Caki2 (cell line): ENCODE data around the gene KRTAP21-2. TPM values are rescaled to one million over a fixed set of nuclear protein-coding genes. Genes with fewer than 3 reads are reported as not detected.

Experiments used
- total RNA-seq: library from RNA; depleted of rRNA; stranded (reverse); fragments of >200 nt; shearing (Covaris generic); gene quantifications from 2 replicates; pipeline ENCODE4 v1.2.3, GENCODE V29; 2014; ENCODE audit warnings: low replicate concordance; rRNA removed

KRTAP21-2 gene
- total RNA-seq, 1 experiment from 2014 or later = not detected

Other genes with a start within 250 kb of the KRTAP21-2 start
- not detected in 2 replicates for gene KRTAP19-5, start 245.1 kb downstream of the KRTAP21-2 start, total RNA-seq
- not detected in 2 replicates for gene KRTAP19-6, start 205.4 kb downstream of the KRTAP21-2 start, total RNA-seq
- not detected in 2 replicates for gene KRTAP19-7, start 185.9 kb downstream of the KRTAP21-2 start, total RNA-seq
- not detected in 2 replicates for gene KRTAP22-2, start 156.9 kb downstream of the KRTAP21-2 start, total RNA-seq
- not detected in 2 replicates for gene KRTAP6-3, start 154.8 kb downstream of the KRTAP21-2 start, total RNA-seq
- not detected in 2 replicates for gene KRTAP6-2, start 148.4 kb downstream of the KRTAP21-2 start, total RNA-seq
- not detected in 2 replicates for gene KRTAP22-1, start 146.2 kb downstream of the KRTAP21-2 start, total RNA-seq
- not detected in 2 replicates for gene KRTAP6-1, start 133.3 kb downstream of the KRTAP21-2 start, total RNA-seq
- not detected in 2 replicates for gene KRTAP20-1, start 130.8 kb downstream of the KRTAP21-2 start, total RNA-seq
- gene KRTAP20-4, start 126.6 kb downstream of the KRTAP21-2 start, total RNA-seq = not detected in 2 replicates
- gene KRTAP20-2, start 112.1 kb downstream of the KRTAP21-2 start, total RNA-seq = not detected in 2 replicates
- gene KRTAP20-3, start 104.4 kb downstream of the KRTAP21-2 start, total RNA-seq = not detected in 2 replicates
- gene KRTAP21-3, start 28.5 kb downstream of the KRTAP21-2 start, total RNA-seq = not detected in 2 replicates
- gene KRTAP21-1, start 8.2 kb upstream of the KRTAP21-2 start, total RNA-seq = not detected in 2 replicates
- gene KRTAP8-1, start 66.0 kb upstream of the KRTAP21-2 start, total RNA-seq = not detected in 2 replicates
- not detected in 2 replicates for gene KRTAP7-1, start 82.5 kb upstream of the KRTAP21-2 start, total RNA-seq
- not detected in 2 replicates for gene KRTAP11-1, start 134.3 kb upstream of the KRTAP21-2 start, total RNA-seq